ENCODE results near the gene MARVELD1.

Gene MARVELD1

GRCh38 chr10:97731346-97732051 is 18.0 kb downstream of the MARVELD1 start:
- no peak overlapping the region for H3K4me3 ChIP-seq (ENCODE audit: low read depth, low read length)
- TF ChIP-seq CTCF (IDR thresholded peaks at IDR 0.05; ENCODE audit: low read depth, low read length, missing control alignments), result peak; percentile 88
- peak; percentile 55 for DNase-seq (ENCODE audit: low read depth)
- in situ Hi-C loops (cut with HindIII; ENCODE audit: low sequenced_read_pairs), result no loop called here

- in situ Hi-C loops (cut with HindIII; ENCODE audit: low sequenced_read_pairs), result no loop called here
- no peak for DNase-seq (ENCODE audit: low read depth)
- TF ChIP-seq CTCF (IDR thresholded peaks at IDR 0.05; ENCODE audit: low read depth, low read length, missing control alignments), result no peak
- H3K4me3 ChIP-seq (ENCODE audit: low read depth, low read length), result no peak overlapping the region
Measured at GRCh38 chr10:97732052-97732359, 18.5 kb downstream of the MARVELD1 start.

GRCh38 chr10:97733256-97733655 is 19.7 kb downstream of the MARVELD1 start:
- no peak for TF ChIP-seq CTCF (IDR thresholded peaks at IDR 0.05; ENCODE audit: low read depth, low read length, missing control alignments)
- DNase-seq (ENCODE audit: low read depth), result no peak

GRCh38 chr10:97734021-97734420 is 20.5 kb downstream of the MARVELD1 start:
- in situ Hi-C loops (cut with HindIII; ENCODE audit: low sequenced_read_pairs), result no loop called here

More at GRCh38 chr10:97733256-97733655, 19.7 kb downstream of the MARVELD1 start:
- in situ Hi-C loops (cut with HindIII; ENCODE audit: low sequenced_read_pairs), result no loop called here
- H3K4me3 ChIP-seq (ENCODE audit: low read depth, low read length), result no peak overlapping the region

GRCh38 chr10:97736403-97736901 is 22.9 kb downstream of the MARVELD1 start:
- H3K4me3 ChIP-seq (ENCODE audit: low read depth, low read length), result peak overlapping the region; percentile 98
- TF ChIP-seq CTCF (IDR thresholded peaks at IDR 0.05; ENCODE audit: low read depth, low read length, missing control alignments), result no peak
- in situ Hi-C loops (cut with HindIII; ENCODE audit: low sequenced_read_pairs), result no loop called here
- no peak for DNase-seq (ENCODE audit: low read depth)

More at GRCh38 chr10:97734021-97734420, 20.5 kb downstream of the MARVELD1 start:
- no peak for DNase-seq (ENCODE audit: low read depth)
- TF ChIP-seq CTCF (IDR thresholded peaks at IDR 0.05; ENCODE audit: low read depth, low read length, missing control alignments), result no peak
- H3K4me3 ChIP-seq (ENCODE audit: low read depth, low read length), result no peak overlapping the region

- DNase-seq (ENCODE audit: low read depth), result peak; percentile 86
- H3K4me3 ChIP-seq (ENCODE audit: low read depth, low read length), result peak within 1 kb of the TSS; percentile 98
- no peak for TF ChIP-seq CTCF (IDR thresholded peaks at IDR 0.05; ENCODE audit: low read depth, low read length, missing control alignments)
- in situ Hi-C loops (cut with HindIII; ENCODE audit: low sequenced_read_pairs), result no loop called here
Measured at GRCh38 chr10:97736902-97737769, 23.6 kb downstream of the MARVELD1 start, which contains the start of gene ZFYVE27. TSS of gene ZFYVE27 (plus strand) at chr10:97737128. CDS start at chr10:97738478, 1,350 bp downstream.

All from astrocyte of the cerebellum (primary cell).